ENCODE measurements around the gene SYT1. TPM values are rescaled to one million over a fixed set of nuclear protein-coding genes. Genes with fewer than 3 reads are reported as not detected.
"Not testable (repeated sequence)": the region's sequence is repeated elsewhere in the genome, so short reads cannot be mapped to it uniquely, and the experiment has no call there.

SYT1 gene
- total and polyA plus RNA-seq, 3 experiments from 2014 or later = not detected

- no peak for DNase-seq
- H3K27me3 ChIP-seq (ENCODE audit: insufficient read depth, low read length, poor library complexity, severe bottlenecking) = no peaks in the 10 kb centered on the region
- H3K4me1 Mint-ChIP-seq = no peaks in the 10 kb centered on the region
- no peaks in the 10 kb centered on the region for H3K27me3 Mint-ChIP-seq
- no peak overlapping the region for H3K4me3 Mint-ChIP-seq
- POLR2A ChIA-PET = no interaction called here
- CTCF ChIA-PET = no interaction called here
- no peaks in the 10 kb centered on the region for H3K4me1 ChIP-seq (ENCODE audit: insufficient read depth, low read length)
- H3K36me3 ChIP-seq (ENCODE audit: insufficient read depth, low read length) = no peaks in the 10 kb centered on the region
- H3K9me3 ChIP-seq (ENCODE audit: low read length) = no peaks in the 10 kb centered on the region
- no peaks in the 10 kb centered on the region for H3K36me3 Mint-ChIP-seq
- no peak overlapping the region for H3K27ac ChIP-seq (ENCODE audit: low read depth, low read length)
- H3K4me3 ChIP-seq (ENCODE audit: low read length) = no peak overlapping the region
- no peak overlapping the region for H3K27ac Mint-ChIP-seq
- H3K9me3 Mint-ChIP-seq = peaks cover 0 to 7% (median 1%) of the 10 kb centered on the region in 5 donors
These were observed 159.2 kb downstream of the SYT1 start for GRCh38 chr12:79023784-79024183.

- Histone ChIP-seq H3K36me3 (ENCODE audit: insufficient read depth, low read length) (no peaks in the 10 kb centered on the region), H3K9me3 (ENCODE audit: low read length) (no peaks in the 10 kb centered on the region), H3K4me1 (ENCODE audit: insufficient read depth, low read length) (no peaks in the 10 kb centered on the region), H3K27me3 (ENCODE audit: insufficient read depth, low read length, poor library complexity, severe bottlenecking) (no peaks in the 10 kb centered on the region), H3K4me3 (ENCODE audit: low read length) (no peak overlapping the region), H3K27ac (ENCODE audit: low read depth, low read length) (no peak overlapping the region)
- POLR2A ChIA-PET = no interaction called here
- H3K27me3 Mint-ChIP-seq = no peaks in the 10 kb centered on the region
- no peaks in the 10 kb centered on the region for H3K4me1 Mint-ChIP-seq
- H3K9me3 Mint-ChIP-seq = peaks cover 0 to 31% (median 4%) of the 10 kb centered on the region in 5 donors
- H3K4me3 Mint-ChIP-seq = no peak overlapping the region
- H3K27ac Mint-ChIP-seq = no peak overlapping the region
- DNase-seq = no peak
- no peaks in the 10 kb centered on the region for H3K36me3 Mint-ChIP-seq
- CTCF ChIA-PET = no interaction called here
These were observed 169.2 kb downstream of the SYT1 start for GRCh38 chr12:79033788-79034187.

GRCh38 chr12:79044748-79045147, 180.2 kb downstream of the SYT1 start:
- H3K27ac ChIP-seq (ENCODE audit: low read depth, low read length); H3K36me3 Mint-ChIP-seq; H3K27me3 ChIP-seq (ENCODE audit: insufficient read depth, low read length, poor library complexity, severe bottlenecking); H3K4me3 Mint-ChIP-seq; POLR2A ChIA-PET; CTCF ChIA-PET; H3K4me3 ChIP-seq (ENCODE audit: low read length); H3K27me3 Mint-ChIP-seq; H3K9me3 Mint-ChIP-seq; H3K4me1 ChIP-seq (ENCODE audit: insufficient read depth, low read length); H3K27ac Mint-ChIP-seq; H3K9me3 ChIP-seq (ENCODE audit: low read length); H3K4me1 Mint-ChIP-seq; H3K36me3 ChIP-seq (ENCODE audit: insufficient read depth, low read length): not testable (repeated sequence)
- DNase-seq = peak in 1 of 5 donors; percentile 21

- H3K27ac ChIP-seq (ENCODE audit: low read depth, low read length); H3K4me1 ChIP-seq (ENCODE audit: insufficient read depth, low read length); H3K36me3 Mint-ChIP-seq; H3K36me3 ChIP-seq (ENCODE audit: insufficient read depth, low read length); H3K9me3 ChIP-seq (ENCODE audit: low read length); H3K4me3 Mint-ChIP-seq; CTCF ChIA-PET; H3K4me3 ChIP-seq (ENCODE audit: low read length); H3K9me3 Mint-ChIP-seq; H3K27me3 Mint-ChIP-seq; H3K27ac Mint-ChIP-seq; POLR2A ChIA-PET; H3K27me3 ChIP-seq (ENCODE audit: insufficient read depth, low read length, poor library complexity, severe bottlenecking); H3K4me1 Mint-ChIP-seq: not testable (repeated sequence)
- peak in 1 of 5 donors; percentile 12 for DNase-seq
These were observed 180.7 kb downstream of the SYT1 start for GRCh38 chr12:79045149-79045703.

GRCh38 chr12:79046021-79046420, 181.4 kb downstream of the SYT1 start:
- no peak overlapping the region for H3K27ac ChIP-seq (ENCODE audit: low read depth, low read length)
- H3K27me3 Mint-ChIP-seq = no peaks in the 10 kb centered on the region
- DNase-seq = no peak
- H3K4me1 Mint-ChIP-seq = no peaks in the 10 kb centered on the region
- no peak overlapping the region for H3K27ac Mint-ChIP-seq
- peaks cover 0 to 9% (median 2%) of the 10 kb centered on the region in 5 donors for H3K9me3 Mint-ChIP-seq
- H3K36me3 Mint-ChIP-seq = no peaks in the 10 kb centered on the region
- ChIA-PET CTCF (no interaction called here), POLR2A (no interaction called here)
- no peak overlapping the region for H3K4me3 ChIP-seq (ENCODE audit: low read length)
- no peaks in the 10 kb centered on the region for H3K4me1 ChIP-seq (ENCODE audit: insufficient read depth, low read length)
- no peaks in the 10 kb centered on the region for H3K27me3 ChIP-seq (ENCODE audit: insufficient read depth, low read length, poor library complexity, severe bottlenecking)
- no peaks in the 10 kb centered on the region for H3K9me3 ChIP-seq (ENCODE audit: low read length)
- H3K4me3 Mint-ChIP-seq = no peak overlapping the region
- no peaks in the 10 kb centered on the region for H3K36me3 ChIP-seq (ENCODE audit: insufficient read depth, low read length)

- Histone ChIP-seq H3K9me3 (ENCODE audit: low read length) (no peaks in the 10 kb centered on the region), H3K27ac (ENCODE audit: low read depth, low read length) (no peak overlapping the region), H3K4me1 (ENCODE audit: insufficient read depth, low read length) (no peaks in the 10 kb centered on the region), H3K36me3 (ENCODE audit: insufficient read depth, low read length) (no peaks in the 10 kb centered on the region), H3K27me3 (ENCODE audit: insufficient read depth, low read length, poor library complexity, severe bottlenecking) (no peaks in the 10 kb centered on the region), H3K4me3 (ENCODE audit: low read length) (no peak overlapping the region)
- DNase-seq = no peak
- Mint-ChIP-seq H3K4me1 (no peaks in the 10 kb centered on the region), H3K27ac (no peak overlapping the region), H3K27me3 (no peaks in the 10 kb centered on the region), H3K36me3 (no peaks in the 10 kb centered on the region), H3K9me3 (peaks cover 0 to 12% (median 4%) of the 10 kb centered on the region in 5 donors), H3K4me3 (no peak overlapping the region)
- POLR2A ChIA-PET = no interaction called here
- CTCF ChIA-PET = no interaction called here
These were observed 184.4 kb downstream of the SYT1 start for GRCh38 chr12:79048962-79049361.

- no peaks in the 10 kb centered on the region for H3K27me3 ChIP-seq (ENCODE audit: insufficient read depth, low read length, poor library complexity, severe bottlenecking)
- H3K36me3 ChIP-seq (ENCODE audit: insufficient read depth, low read length) = no peaks in the 10 kb centered on the region
- H3K27ac Mint-ChIP-seq = no peak overlapping the region
- H3K4me3 ChIP-seq (ENCODE audit: low read length) = no peak overlapping the region
- H3K4me1 ChIP-seq (ENCODE audit: insufficient read depth, low read length) = no peaks in the 10 kb centered on the region
- ChIA-PET CTCF (no interaction called here), POLR2A (no interaction called here)
- no peak for DNase-seq
- no peaks in the 10 kb centered on the region for H3K4me1 Mint-ChIP-seq
- H3K9me3 Mint-ChIP-seq = peaks cover 0 to 14% (median 2%) of the 10 kb centered on the region in 5 donors
- no peaks in the 10 kb centered on the region for H3K9me3 ChIP-seq (ENCODE audit: low read length)
- no peak overlapping the region for H3K27ac ChIP-seq (ENCODE audit: low read depth, low read length)
- H3K27me3 Mint-ChIP-seq = peaks cover 0 to 1% of the 10 kb centered on the region in 2 donors
- H3K36me3 Mint-ChIP-seq = no peaks in the 10 kb centered on the region
- no peak overlapping the region for H3K4me3 Mint-ChIP-seq
These were observed 188.8 kb downstream of the SYT1 start for GRCh38 chr12:79053394-79053793.

- ChIA-PET CTCF (no interaction called here), POLR2A (no interaction called here)
- H3K4me3 Mint-ChIP-seq = no peak overlapping the region
- no peaks in the 10 kb centered on the region for H3K9me3 ChIP-seq (ENCODE audit: low read length)
- no peak overlapping the region for H3K27ac ChIP-seq (ENCODE audit: low read depth, low read length)
- no peak for DNase-seq
- H3K4me1 Mint-ChIP-seq = no peaks in the 10 kb centered on the region
- H3K27me3 ChIP-seq (ENCODE audit: insufficient read depth, low read length, poor library complexity, severe bottlenecking) = no peaks in the 10 kb centered on the region
- H3K4me3 ChIP-seq (ENCODE audit: low read length) = no peak overlapping the region
- H3K27ac Mint-ChIP-seq = no peak overlapping the region
- H3K9me3 Mint-ChIP-seq = peaks cover 0 to 14% (median 5%) of the 10 kb centered on the region in 5 donors
- no peaks in the 10 kb centered on the region for H3K4me1 ChIP-seq (ENCODE audit: insufficient read depth, low read length)
- no peaks in the 10 kb centered on the region for H3K36me3 Mint-ChIP-seq
- H3K27me3 Mint-ChIP-seq = peaks cover 0 to 4% of the 10 kb centered on the region in 2 donors
- no peaks in the 10 kb centered on the region for H3K36me3 ChIP-seq (ENCODE audit: insufficient read depth, low read length)
These were observed 191.5 kb downstream of the SYT1 start for GRCh38 chr12:79055926-79056674.
